Measurements from ENCODE around the gene BTRC.

Gene BTRC

DNA sequence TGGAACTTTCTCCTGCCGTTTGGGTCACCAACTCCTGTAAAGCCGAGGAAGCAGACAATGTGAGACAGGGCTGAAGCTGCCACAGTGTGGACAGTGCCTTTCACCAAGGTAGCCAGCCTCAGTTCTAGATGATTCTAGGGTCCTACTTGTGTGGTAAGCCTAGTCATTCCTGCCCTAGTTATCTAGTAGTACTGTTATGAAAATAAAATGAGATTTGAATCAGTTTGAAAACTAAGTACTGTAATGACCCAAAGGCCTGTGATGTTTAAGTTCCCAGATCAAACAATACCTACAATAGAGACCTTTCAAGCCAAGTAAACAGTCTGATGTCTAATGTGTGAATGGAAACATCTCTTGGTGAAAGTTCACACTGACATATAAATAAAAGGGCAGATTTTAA is 197.0 kb downstream of the BTRC start:
- no peak for DNase-seq

- DNase-seq, result no peak
These were observed 198.5 kb downstream of the BTRC start for GRCh38 chr10:101552442-101552841.

DNA sequence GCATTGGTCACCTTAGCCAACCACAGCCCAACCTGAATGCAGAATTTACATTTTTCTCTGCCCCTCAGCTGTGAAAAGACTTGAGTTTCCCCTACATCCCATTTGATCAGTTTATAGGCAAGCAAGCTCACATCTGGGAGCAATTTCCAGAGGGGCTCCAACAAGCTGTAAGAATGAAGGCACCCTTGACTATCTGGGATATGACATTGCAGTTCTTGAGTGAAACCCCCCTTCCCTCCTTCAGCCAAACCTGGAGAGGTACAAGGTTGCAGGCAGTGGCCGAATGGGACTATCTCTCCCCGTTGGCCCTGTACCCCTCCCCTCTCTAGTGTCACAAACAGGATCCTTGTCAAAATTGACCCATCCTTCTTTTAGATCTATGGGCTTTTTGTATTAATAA is 203.6 kb downstream of the BTRC start:
- no peak for DNase-seq

DNA sequence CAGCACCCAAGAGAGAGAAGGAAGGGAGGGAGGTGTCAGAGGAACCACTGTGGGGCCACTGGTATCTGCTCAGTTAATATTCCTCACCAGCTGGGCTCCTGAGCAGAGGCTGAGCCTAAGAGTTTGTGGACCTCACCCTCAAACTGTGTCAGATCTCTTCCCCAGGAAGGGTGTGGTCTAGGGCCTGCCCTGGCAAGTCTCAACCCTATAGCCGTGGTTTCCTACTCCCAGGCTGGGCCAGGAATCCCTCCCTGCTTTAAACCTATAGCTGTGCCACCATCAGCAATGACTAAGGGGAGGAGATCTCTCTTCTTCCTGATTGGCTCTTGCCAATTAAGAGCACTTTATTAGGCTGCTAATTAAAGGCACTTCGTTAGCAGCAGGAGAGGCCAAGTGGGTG is 204.2 kb downstream of the BTRC start:
- DNase-seq, result no peak

DNA sequence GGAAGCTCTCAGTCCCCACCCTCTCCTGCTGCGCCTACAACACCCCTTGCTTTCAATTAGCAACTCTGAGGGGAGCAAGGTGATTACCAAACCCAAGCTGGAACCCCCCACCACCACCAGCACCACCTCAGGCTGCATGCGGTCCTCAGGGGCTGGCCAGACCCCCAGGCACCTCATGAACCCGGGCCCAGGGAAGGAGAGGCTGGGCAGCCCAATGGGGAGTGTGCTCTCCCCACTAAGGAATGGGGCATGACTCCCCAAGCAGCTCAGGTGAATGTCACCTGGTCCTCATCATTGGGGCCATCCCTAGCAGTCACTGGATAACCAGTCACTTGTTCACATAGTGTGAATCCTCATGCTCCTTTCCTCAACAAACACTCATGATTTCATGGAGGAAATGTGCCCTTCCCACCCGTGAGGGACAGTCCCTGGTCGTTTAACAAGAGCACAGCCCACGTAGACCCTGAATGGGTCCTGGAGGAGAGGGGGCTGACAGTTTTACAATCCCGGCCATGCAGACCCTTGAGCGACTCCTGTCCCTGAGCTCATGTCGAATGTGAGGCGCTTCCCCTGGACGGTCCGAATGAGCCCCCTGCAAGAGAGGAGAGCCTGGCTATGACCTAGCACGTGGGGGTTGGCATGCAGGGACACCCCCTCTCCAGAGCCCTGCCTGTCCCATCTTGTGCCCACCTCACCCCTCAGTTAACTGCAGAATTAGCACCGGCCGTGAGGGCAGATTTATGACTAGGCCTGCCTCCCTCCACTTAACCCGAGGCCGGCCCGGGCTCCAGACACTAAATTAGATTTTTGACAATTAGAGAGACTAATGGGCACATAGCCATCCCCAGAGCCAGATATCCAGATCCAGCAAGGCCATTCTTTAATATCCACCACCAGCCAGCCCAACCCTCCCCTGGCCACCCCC is 205.0 kb downstream of the BTRC start:
- no peak for DNase-seq

- no peak for DNase-seq
These were observed 205.8 kb downstream of the BTRC start for GRCh38 chr10:101559596-101560297.

DNA sequence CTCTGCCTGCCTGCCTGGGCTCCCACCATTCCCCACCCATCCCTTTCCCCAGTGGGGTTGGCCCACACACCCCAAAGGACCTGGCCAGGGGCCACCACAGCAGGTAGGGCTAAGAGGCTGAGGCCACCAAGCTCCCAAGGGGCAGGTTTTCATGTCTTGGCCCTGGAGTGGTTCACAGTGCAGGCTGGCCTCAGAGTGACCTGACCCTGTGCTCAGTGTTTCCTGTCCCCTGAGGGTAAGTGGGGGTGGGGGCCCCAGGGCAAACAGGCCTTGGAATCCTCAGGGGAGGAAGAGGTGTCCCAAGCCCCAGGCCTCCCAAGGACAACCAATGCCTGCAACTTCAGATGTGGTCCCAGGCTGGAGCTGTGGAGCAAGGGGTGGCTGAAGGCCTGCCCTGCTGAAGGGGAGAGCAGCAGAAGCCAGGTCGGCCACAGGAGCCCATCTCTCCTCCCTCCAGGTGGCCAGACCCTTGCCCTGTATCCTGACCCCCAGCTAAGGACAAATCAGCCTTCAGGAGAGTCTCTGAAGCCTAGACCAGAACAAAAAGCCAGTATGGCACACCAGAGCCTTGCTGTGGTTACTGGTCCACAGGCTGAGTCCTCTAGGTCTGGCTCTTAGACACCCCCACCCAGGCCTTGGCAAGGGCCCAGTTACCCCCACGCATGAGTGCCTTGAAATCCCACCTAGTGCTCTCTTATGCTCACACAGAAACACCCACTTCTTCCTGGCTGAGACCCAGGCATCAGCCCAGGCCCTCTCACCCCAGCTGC is 206.5 kb downstream of the BTRC start:
- no peak for DNase-seq

DNA sequence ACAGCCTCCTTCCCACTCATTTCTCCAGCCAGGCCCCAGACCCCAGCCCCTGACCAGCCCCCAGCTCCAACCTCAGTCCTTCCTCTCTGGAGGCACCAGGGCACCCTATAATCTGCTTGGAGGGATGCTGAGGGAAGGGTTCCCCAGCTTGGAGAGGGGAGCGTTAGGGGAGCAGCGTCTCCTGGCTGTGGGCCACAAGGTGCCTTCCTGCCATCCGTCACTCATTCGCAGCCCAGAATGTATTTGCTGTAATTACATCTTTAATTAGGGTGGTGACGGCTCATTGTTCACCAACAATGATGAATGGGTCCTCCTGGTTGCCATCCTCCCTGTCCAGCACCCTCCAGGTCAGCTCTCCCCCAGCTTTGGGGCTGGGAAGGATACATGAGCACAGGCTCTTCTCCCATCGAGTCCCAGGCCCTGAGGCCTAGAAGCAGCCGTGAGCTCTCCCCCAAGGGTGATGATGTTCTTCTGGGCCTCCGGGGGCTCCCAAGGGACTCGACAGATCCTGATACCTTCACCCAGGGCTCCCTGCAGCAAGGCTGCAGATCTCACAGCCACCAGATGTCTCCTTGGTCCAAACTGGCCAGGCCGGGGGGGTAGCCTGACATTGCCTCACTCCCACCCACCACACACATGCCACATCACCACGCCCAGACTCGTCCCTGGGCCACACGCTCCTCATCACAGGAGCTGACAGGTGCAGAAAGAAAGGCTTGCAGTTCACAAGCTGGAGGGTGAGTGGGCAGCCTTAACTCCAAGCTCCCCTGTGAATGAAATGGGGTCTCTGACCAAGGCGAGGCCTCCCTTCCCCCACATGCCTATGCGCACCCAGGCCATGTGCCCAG is 207.3 kb downstream of the BTRC start:
- DNase-seq, result no peak

DNA sequence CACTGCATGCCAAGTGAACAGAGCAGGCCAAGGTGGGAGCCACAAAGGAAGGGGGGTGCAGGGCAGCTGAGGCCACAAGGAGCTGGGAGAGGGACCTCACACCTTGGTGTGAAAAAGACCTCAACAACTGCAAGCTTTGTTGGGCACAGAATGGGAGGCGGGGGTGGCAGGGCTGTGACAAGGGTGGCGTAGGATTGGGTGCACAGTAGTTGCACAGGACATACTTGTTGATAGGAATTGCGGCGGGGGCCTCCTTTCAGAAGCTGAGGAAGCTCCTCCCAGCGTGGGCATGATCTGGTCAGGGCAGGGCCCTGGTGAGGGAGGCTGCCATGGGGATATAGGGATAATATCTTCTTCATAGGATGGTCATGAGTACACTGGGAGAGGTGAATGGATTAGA is 208.3 kb downstream of the BTRC start:
- DNase-seq, result no peak

- DNase-seq, result no peak
These were observed 209.0 kb downstream of the BTRC start for GRCh38 chr10:101563007-101563406.

DNA sequence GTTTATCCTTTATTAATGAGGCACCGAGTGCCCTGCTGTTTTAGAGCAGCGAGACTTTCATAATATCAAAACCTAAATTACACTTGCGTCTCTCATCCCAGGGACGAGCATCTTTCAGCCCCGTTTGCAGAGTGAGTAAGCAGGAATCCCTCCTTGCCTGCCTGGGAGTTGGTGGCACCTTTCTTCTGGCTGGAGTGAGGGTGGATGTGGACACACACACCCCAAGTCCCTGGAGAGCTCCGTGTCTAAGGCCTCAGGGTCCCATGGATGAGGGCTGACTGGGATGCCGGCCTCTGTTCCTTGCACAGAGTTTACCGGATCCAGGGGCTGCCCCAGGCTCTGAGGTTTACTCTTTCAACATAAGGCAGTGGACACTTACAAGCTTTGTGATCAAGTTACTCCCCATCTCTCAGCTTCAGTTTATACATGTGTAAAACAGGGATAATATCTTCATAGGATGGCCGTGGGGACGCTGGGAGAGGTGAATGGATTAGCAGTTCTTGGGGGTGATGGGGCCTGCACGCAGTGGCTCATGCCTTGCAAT is 209.6 kb downstream of the BTRC start:
- DNase-seq, result no peak

DNA sequence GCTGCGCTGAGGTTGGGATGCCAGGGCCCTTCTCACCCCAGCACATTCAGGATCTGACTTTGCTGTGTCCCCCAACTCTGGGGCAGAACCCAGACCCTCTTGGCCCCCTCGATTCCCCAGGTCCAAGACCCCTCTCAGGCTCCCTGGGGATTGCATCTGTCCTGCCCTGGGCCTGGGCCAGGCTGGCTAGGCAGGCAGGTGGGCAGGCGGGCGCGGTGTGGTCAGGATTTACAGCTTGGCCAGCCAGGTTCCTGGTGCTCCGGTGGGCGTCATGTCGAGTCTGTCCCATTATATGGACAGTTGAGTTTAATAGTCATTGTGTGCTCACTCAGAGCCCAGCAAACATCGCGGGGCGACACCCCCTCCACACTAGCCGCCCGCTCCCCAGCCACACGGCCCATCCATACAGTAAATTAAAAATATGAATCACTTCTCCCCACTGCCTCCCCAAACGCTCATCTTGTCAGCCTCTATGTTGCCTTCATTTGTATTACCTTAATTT is 210.6 kb downstream of the BTRC start:
- DNase-seq, result no peak

DNA sequence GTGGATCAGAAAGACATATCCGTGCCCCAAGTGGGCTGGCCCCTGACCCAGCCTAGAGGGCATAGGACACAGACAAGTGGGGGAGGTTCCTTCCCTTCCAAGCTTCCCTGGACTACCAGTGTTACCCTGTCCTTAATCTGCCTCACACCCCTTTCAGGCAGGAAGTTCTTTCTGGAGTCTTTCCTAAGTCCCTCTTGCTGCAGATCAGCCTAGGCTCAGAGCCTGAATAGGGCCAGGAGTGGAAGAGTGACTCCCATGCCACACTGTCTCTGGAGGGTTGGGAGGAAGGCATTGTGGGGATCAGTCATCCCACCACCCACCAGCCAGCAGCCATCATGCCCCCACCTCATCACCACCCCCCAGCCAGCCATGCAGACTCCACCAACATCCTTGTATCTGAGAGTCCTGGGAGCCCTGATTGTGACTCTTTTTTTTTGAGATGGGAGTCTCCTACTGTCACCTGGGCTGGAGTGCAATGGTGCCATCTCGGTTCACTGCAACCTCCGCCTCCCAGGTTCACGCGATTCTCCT is 211.5 kb downstream of the BTRC start:
- no peak for DNase-seq

- no peak for DNase-seq
These were observed 212.0 kb downstream of the BTRC start for GRCh38 chr10:101565936-101566332.

DNA sequence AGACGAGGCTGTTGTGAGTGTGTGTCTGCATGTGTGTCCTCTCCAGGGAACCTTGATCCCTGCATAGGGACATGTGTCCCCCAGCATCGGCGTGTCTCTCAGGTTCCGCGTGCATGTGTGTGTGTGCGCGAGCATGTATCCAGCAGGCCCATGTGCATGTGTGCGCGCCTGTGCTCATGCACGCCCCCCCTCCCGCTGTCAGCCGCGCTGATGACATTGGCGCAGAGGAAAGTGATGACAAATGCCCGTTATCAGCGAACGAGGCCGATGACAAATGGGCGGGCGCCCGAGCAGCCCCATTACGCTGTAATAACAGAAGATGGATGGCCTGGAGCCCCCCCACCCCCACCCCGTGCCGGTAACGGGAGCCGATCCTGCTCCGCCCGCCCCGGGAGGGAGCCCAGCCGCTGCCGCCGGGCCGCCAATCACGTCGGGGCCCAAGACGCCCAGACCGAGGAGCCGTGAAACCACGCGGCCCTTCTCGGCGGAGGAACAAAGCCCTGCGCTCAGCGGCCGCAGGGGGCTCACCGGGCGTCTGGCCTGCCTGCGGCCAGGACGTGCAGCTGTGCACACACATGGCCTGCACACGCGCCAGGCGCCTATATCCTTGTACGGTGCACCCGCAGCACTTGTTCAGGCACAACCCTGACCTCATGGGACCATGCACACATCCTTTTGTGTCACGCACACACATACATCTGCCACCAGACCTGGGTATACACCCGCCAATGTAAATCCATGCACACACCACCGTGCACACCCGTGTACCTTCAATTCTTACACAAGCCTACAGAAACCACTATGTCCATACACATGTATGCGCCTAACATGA is 212.6 kb downstream of the BTRC start:
- no peak for DNase-seq

- DNase-seq, result no peak
These were observed 213.4 kb downstream of the BTRC start for GRCh38 chr10:101567165-101568006.

DNA sequence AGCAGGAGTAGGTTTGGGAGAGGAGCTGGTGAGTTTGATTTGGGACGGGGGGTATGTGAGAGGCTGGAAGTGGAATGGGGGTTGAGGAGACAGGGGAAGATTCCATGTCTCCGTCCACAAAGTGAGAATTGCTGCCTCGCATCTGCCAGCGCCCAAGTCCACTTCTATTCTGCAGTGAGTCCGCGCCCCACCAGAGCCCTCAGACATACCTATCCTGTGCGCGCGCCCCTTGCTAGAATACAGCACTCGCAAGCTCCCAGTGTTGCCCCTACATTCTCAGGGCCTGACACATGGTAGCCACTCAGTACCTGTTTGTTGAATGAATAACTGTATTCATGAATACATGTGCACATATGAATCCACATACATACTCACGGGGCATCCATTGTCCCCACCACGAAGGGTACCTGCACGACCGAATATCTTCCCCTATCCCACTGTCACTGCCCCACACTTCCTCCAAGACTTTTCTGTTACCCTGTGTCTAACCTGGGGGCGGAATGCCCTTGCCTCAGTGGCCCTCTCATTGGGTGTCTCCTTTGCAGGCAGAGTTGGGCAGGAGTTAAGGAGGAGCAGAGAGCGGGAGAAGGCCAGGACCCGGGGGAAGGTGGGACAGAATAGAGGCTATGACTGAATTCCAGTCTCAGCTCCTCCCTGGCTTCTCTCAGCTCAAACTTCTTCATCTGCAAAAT is 214.2 kb downstream of the BTRC start:
- DNase-seq, result no peak

GRCh38 chr10:101569323-101569621 is 215.3 kb downstream of the BTRC start:
- no peak for DNase-seq

Data from activated effector memory CD4-positive, alpha-beta T cell treated with Interleukin-2 at 50 U/mL for 16 hours (primary cell).